BE2C (cell line): ENCODE measurements around the gene IL6R.

Source experiments
- DNase-seq: peaks from one replicate; pipeline ENCODE4 v3.0.0-alpha.2; 2020
- H3K27me3 ChIP-seq: fragments of 250-450 bp; sonication (Bioruptor Pico); 2 replicates; pipeline ENCODE4 v1.5.1; 2020; ENCODE audit warnings: mild to moderate bottlenecking
- H3K36me3 ChIP-seq: fragments of 250-450 bp; sonication (Bioruptor Pico); 2 replicates; pipeline ENCODE4 v1.5.1; 2020; ENCODE audit warnings: mild to moderate bottlenecking
- H3K4me1 ChIP-seq: fragments of 250-450 bp; sonication (Bioruptor Pico); 2 replicates; pipeline ENCODE4 v1.5.1; 2020
- H3K4me3 ChIP-seq: 2 replicates; pipeline ENCODE4 v1.5.1; 2011; ENCODE audit warnings: low read depth, low read length
- H3K9me3 ChIP-seq: fragments of 250-450 bp; sonication (Bioruptor Pico); 2 replicates; pipeline ENCODE4 v1.5.1; 2020
- CTCF ChIP-seq: IDR thresholded peaks from 2 replicates; pipeline ENCODE4 v1.5.1; 2012; ENCODE audit warnings: mild to moderate bottlenecking, low read depth, low read length

Gene IL6R

GRCh38 chr1:154429118-154429517 is 24.0 kb downstream of the IL6R start:
- DNase-seq: no peak
- Histone ChIP-seq H3K36me3 (no peaks in the 10 kb centered on the region), H3K9me3 (no peaks in the 10 kb centered on the region), H3K4me1 (peaks cover 10% of the 10 kb centered on the region), H3K27me3 (no peaks in the 10 kb centered on the region), H3K4me3 (no peak overlapping the region)
- TF ChIP-seq CTCF: no peak

- Histone ChIP-seq H3K9me3 (no peaks in the 10 kb centered on the region), H3K4me1 (peaks cover 10% of the 10 kb centered on the region), H3K4me3 (no peak overlapping the region), H3K36me3 (no peaks in the 10 kb centered on the region), H3K27me3 (no peaks in the 10 kb centered on the region)
- no peak for DNase-seq
- TF ChIP-seq CTCF: no peak
Observed at GRCh38 chr1:154429841-154430611, 24.9 kb downstream of the IL6R start.

GRCh38 chr1:154430903-154431302 is 25.8 kb downstream of the IL6R start:
- DNase-seq: no peak
- no peaks in the 10 kb centered on the region for H3K36me3 ChIP-seq
- H3K27me3 ChIP-seq: no peaks in the 10 kb centered on the region
- no peak for TF ChIP-seq CTCF
- peaks cover 10% of the 10 kb centered on the region for H3K4me1 ChIP-seq
- H3K4me3 ChIP-seq: no peak overlapping the region
- H3K9me3 ChIP-seq: no peaks in the 10 kb centered on the region

GRCh38 chr1:154431586-154432373 is 26.6 kb downstream of the IL6R start:
- Histone ChIP-seq H3K9me3 (no peaks in the 10 kb centered on the region), H3K27me3 (no peaks in the 10 kb centered on the region), H3K4me3 (no peak overlapping the region), H3K36me3 (no peaks in the 10 kb centered on the region), H3K4me1 (peaks cover 10% of the 10 kb centered on the region)
- no peak for DNase-seq
- no peak for TF ChIP-seq CTCF

GRCh38 chr1:154433161-154433764 is 28.1 kb downstream of the IL6R start:
- no peaks in the 10 kb centered on the region for H3K9me3 ChIP-seq
- DNase-seq: no peak
- TF ChIP-seq CTCF: no peak
- H3K36me3 ChIP-seq: no peaks in the 10 kb centered on the region
- H3K27me3 ChIP-seq: no peaks in the 10 kb centered on the region
- no peak overlapping the region for H3K4me3 ChIP-seq
- H3K4me1 ChIP-seq: peaks cover 3% of the 10 kb centered on the region
